A673 (cell line): ENCODE data around the gene ADRA2A. TPM values are rescaled to one million over a fixed set of nuclear protein-coding genes. Genes with fewer than 3 reads are reported as not detected.

Experiments
- BruUV-seq: library from RNA; stranded (reverse); fragments of 400-500 nt; replicated peaks from 2 replicates; lab custom pipeline; 2021; lab: Mats Ljungman, UMichigan
- CTCF ChIA-PET: fragments of 300-600 bp; sonication (Branson Sonifier 250); formaldehyde crosslinking; loops from one replicate; lab custom pipeline; 2022; ENCODE audit warnings: antibody characterized with exemption; lab: Charles Lee
- POLR2A ChIA-PET: fragments of 300-600 bp; sonication (Branson Sonifier 250); formaldehyde crosslinking; loops from one replicate; lab custom pipeline; 2022; ENCODE audit warnings: antibody characterized with exemption; ENCODE audit not compliant: low non-redundant PET; lab: Charles Lee
- DNase-seq: peaks from one replicate; pipeline ENCODE4 v3.0.0-alpha.2; 2015; ENCODE audit warnings: low spot score
- H3K27ac ChIP-seq: fragments of 200-600 bp; sonication (generic); 2 replicates; pipeline ENCODE4 v1.5.1; 2016; ENCODE audit warnings: mixed run types, low read depth, mild to moderate bottlenecking, mixed read lengths, antibody characterized with exemption, low read length; ENCODE audit not compliant: poor library complexity, severe bottlenecking
- H3K27me3 ChIP-seq: fragments of 200-600 bp; sonication (generic); replicated peaks from 2 replicates; pipeline ENCODE4 v1.6.1; 2017; ENCODE audit warnings: mixed run types, low read depth, mild to moderate bottlenecking, mixed read lengths, antibody characterized with exemption, low read length; ENCODE audit not compliant: insufficient read depth, poor library complexity
- H3K36me3 ChIP-seq: fragments of 200-600 bp; sonication (generic); 2 replicates; pipeline ENCODE4 v1.6.1; 2016; ENCODE audit warnings: mixed run types, mild to moderate bottlenecking, mixed read lengths, antibody characterized with exemption, low read length; ENCODE audit not compliant: insufficient read depth, poor library complexity, severe bottlenecking
- H3K4me1 ChIP-seq: fragments of 200-600 bp; sonication (generic); 2 replicates; pipeline ENCODE4 v1.6.1; 2017; ENCODE audit warnings: mixed run types, mild to moderate bottlenecking, mixed read lengths, antibody characterized with exemption, low read length; ENCODE audit not compliant: insufficient read depth, poor library complexity, severe bottlenecking
- H3K4me3 ChIP-seq: fragments of 200-600 bp; sonication (generic); 2 replicates; pipeline ENCODE4 v1.5.1; 2016; ENCODE audit warnings: low read depth, mixed run types, mild to moderate bottlenecking, mixed read lengths, low read length; ENCODE audit not compliant: poor library complexity, severe bottlenecking
- H3K9me3 ChIP-seq: fragments of 200-600 bp; sonication (generic); 2 replicates; pipeline ENCODE4 v1.6.1; 2016; ENCODE audit warnings: mixed run types, low read depth, mild to moderate bottlenecking, mixed read lengths, antibody characterized with exemption, low read length; ENCODE audit not compliant: poor library complexity, severe bottlenecking
- EZH2 ChIP-seq: fragments of 200-600 bp; sonication (generic); IDR thresholded peaks from 2 replicates; pipeline ENCODE4 v1.6.1; 2017; ENCODE audit warnings: borderline replicate concordance, low read depth, mild to moderate bottlenecking, mixed read lengths, antibody characterized with exemption, low read length; ENCODE audit not compliant: poor library complexity, severe bottlenecking
- intact Hi-C: fragments of 100-400 bp; cut with micrococcal nuclease; formaldehyde crosslinking; loops from one replicate; pipeline ENCODE4 v1.10.0; 2022; ENCODE audit not compliant: unreplicated experiment
- total RNA-seq: library from RNA; stranded (reverse); gene quantifications from 2 replicates; pipeline ENCODE4 v1.2.3, GENCODE V29; 2021
- TF ChIP-seq, protein P1 (sequence below): fragments of 300-800, 200-600 bp; sonication (generic); conservative IDR thresholded peaks from 2 replicates; pipeline ENCODE4 v1.5.1; 2017; ENCODE audit warnings: low read depth, mild to moderate bottlenecking, antibody characterized with exemption, low read length, moderate library complexity, mixed read lengths

ADRA2A gene
- total RNA-seq, 1 experiment from 2014 or later = not detected

GRCh38 chr10:111119637-111120036, 42.8 kb downstream of the ADRA2A start:
- Histone ChIP-seq H3K27me3 (peaks cover 10% of the 10 kb centered on the region), H3K4me1 (no peaks in the 10 kb centered on the region), H3K4me3 (no peak overlapping the region), H3K36me3 (no peaks in the 10 kb centered on the region), H3K9me3 (no peaks in the 10 kb centered on the region), H3K27ac (no peak overlapping the region)
- POLR2A ChIA-PET = no interaction called here
- DNase-seq = no peak
- BruUV-seq = no TSS peak
- no peak for TF ChIP-seq EZH2
- TF ChIP-seq, protein P1, sequence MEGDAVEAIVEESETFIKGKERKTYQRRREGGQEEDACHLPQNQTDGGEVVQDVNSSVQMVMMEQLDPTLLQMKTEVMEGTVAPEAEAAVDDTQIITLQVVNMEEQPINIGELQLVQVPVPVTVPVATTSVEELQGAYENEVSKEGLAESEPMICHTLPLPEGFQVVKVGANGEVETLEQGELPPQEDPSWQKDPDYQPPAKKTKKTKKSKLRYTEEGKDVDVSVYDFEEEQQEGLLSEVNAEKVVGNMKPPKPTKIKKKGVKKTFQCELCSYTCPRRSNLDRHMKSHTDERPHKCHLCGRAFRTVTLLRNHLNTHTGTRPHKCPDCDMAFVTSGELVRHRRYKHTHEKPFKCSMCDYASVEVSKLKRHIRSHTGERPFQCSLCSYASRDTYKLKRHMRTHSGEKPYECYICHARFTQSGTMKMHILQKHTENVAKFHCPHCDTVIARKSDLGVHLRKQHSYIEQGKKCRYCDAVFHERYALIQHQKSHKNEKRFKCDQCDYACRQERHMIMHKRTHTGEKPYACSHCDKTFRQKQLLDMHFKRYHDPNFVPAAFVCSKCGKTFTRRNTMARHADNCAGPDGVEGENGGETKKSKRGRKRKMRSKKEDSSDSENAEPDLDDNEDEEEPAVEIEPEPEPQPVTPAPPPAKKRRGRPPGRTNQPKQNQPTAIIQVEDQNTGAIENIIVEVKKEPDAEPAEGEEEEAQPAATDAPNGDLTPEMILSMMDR = no peak
- CTCF ChIA-PET = no interaction called here
- intact Hi-C loops = no loop called here

DNA sequence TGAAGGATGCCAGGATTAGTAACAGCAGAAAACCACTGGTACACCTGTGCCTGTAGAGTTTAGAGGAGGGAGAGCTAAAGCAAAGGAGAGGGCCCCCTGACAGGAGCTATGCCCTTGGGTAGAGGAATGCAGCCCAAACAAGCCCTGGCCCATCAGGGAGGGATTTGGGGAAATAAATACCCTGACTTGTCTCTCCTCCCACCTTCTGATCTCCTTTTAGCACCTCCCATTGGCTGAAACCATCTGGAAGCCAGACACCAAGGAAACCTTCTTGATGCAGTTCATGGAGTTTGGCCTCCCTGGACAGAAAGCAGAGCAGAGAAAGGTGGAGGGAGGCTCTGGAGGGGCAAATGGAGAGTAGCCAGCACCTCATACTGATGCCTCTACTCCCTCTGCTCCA, 45.3 kb downstream of the ADRA2A start:
- no peaks in the 10 kb centered on the region for H3K9me3 ChIP-seq
- CTCF ChIA-PET = no interaction called here
- TF ChIP-seq, protein P1 = no peak
- no peak for TF ChIP-seq EZH2
- POLR2A ChIA-PET = no interaction called here
- no peaks in the 10 kb centered on the region for H3K36me3 ChIP-seq
- no peak for DNase-seq
- no peak overlapping the region for H3K4me3 ChIP-seq
- H3K4me1 ChIP-seq = no peaks in the 10 kb centered on the region
- H3K27ac ChIP-seq = no peak overlapping the region
- intact Hi-C loops = no loop called here
- no TSS peak for BruUV-seq
- H3K27me3 ChIP-seq = peaks cover 12% of the 10 kb centered on the region

GRCh38 chr10:111123883-111124282, 47.1 kb downstream of the ADRA2A start:
- H3K4me1 ChIP-seq = no peaks in the 10 kb centered on the region
- H3K9me3 ChIP-seq = no peaks in the 10 kb centered on the region
- no peak overlapping the region for H3K4me3 ChIP-seq
- no peak overlapping the region for H3K27ac ChIP-seq
- no peak for TF ChIP-seq EZH2
- TF ChIP-seq, protein P1 = no peak
- ChIA-PET POLR2A (no interaction called here), CTCF (no interaction called here)
- no peak for DNase-seq
- BruUV-seq = no TSS peak
- no peaks in the 10 kb centered on the region for H3K36me3 ChIP-seq
- peaks cover 29% of the 10 kb centered on the region for H3K27me3 ChIP-seq
- intact Hi-C loops = no loop called here
